ENCODE measurements around the gene LRRC3C.

The LRRC3C gene

DNA sequence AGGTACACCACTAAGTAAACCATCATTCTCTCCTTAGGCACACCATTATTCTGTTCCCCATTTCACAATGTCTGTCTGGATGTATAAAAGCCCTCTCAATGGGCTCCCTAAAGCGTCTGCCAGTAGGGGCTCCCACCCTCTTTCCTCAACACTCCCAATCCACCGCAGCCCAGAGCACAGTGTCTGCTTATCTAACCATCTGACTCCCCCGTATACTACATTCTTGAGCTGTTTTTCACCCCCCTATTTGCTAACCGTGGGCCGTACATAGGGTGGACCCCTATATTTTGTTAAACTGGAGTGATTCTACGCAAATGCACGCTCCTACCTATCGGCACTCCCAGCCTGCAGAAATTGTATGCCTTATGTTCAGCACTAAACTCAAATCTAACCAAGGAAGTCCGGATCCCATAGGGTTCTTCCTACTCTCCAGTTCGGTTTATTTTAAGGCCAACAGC is 52.4 kb downstream of the LRRC3C start:
- DNase-seq (ENCODE audit: low spot score) = no peak

DNA sequence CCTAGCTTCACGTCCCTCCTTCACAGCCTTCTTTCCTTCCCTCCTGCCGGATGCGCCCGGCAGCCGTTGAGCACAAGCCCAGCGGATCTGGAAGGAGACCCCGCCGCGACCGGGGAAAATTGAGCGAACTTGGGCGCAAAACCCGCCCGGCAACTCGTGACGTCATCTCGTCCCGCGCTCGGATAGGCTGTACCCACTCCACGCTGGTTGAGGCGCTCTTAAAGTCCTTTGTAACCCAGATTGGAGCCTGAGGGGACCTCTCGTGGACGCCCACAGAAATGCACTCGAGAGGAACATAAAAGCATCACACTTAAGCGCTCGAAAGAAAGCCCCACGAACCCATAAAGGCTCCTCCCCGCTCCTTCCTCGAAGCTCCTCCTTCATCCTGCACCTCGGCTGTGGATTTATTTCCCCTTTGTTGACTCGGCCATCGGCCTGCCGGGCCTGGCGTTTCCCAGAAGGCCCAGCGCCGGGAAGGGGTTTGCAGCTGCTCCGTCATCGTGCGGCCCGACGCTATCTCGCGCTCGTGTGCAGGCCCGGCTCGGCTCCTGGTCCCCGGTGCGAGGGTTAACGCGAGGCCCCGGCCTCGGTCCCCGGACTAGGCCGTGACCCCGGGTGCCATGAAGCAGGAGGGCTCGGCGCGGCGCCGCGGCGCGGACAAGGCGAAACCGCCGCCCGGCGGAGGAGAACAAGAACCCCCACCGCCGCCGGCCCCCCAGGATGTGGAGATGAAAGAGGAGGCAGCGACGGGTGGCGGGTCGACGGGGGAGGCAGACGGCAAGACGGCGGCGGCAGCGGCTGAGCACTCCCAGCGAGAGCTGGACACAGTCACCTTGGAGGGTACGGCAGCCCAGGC is 53.0 kb downstream of the LRRC3C start, which contains the start of gene PSMD3:
Gene PSMD3, plus strand, starts transcription at position 457 of the 856 bp plus-strand sequence. Its CDS starts 164 bp downstream, at position 621.
- peak; percentile 99 for DNase-seq (ENCODE audit: low spot score)

DNA sequence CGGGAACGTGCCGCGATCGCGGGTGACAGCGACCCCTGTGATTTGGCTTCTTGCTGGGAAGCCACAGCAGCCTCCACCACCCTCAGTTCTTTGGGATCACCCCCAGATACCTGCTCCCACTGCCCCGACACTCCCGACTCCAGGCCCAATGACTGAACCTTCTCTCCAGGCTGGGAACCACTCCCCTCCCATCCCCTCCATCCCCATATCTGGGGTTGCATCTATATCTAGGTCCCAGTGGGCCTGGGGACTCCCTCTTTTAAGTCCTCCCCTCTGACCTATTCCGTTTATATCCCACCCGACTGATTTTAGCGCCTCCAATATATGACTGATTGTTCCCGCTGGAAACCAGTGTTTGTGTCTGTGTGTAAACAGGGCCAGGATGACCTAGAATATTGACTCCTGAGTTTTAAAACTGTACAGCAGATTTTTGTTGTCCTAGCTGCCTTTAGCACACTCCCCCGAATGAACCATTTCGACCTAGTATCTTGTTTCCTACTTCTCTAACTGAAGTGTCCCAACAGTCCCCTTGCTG is 53.7 kb downstream of the LRRC3C start:
- no peak for DNase-seq (ENCODE audit: low spot score)

DNA sequence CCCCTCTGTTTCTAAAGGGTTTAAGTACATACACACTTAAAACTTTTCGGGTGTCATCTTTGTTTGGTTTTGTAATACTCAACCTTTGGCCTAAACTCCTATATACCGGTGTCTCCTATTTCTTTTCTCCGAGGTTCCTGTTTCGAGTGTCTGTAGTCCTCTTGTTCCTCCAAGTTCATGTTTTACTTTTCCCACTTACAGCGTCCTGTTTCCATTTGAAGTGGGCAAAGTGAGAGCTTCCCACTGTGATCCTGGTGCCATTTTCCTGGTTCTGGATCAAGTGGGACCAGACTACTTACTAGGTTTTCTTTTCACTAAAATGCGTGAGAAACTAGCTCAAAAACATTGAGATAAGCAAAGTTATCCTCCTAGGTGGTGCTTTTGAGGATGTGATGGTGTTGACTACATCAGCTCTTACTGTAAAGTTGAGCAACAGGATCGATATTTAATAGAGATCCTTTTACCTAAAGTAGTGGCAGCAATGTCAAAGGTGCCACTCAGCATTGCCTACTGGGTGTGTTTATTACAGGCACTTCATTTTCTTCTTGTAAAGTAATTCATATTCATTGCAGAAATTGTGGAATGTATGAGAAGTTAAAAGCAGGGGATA is 54.3 kb downstream of the LRRC3C start:
- DNase-seq (ENCODE audit: low spot score) = no peak

DNA sequence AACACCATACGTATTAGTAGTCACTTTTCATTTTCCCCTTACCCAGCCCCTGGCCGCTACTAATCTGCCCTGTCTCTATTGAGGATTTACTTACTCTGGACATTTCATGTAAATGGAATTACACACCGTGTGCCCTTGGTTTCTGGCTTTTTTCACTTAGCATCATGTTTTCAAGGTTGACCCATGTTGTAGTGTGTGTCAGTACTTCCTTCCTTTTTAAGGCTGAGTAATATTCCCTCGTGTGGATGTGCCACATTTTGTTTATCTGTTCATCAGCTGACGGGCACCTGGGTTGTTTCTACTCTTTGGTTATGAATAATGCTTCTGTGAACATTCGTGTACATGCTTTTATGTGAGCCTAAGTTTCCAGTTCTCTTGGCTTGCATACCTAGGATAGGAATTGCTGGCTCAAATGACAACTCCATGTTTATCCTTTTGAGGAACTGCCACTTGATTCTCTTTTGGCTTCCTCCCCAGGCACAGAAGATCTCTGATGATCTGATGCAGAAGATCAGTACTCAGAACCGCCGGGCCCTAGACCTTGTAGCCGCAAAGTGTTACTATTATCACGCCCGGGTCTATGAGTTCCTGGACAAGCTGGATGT is 60.8 kb downstream of the LRRC3C start:
- DNase-seq (ENCODE audit: low spot score) = no peak

DNA sequence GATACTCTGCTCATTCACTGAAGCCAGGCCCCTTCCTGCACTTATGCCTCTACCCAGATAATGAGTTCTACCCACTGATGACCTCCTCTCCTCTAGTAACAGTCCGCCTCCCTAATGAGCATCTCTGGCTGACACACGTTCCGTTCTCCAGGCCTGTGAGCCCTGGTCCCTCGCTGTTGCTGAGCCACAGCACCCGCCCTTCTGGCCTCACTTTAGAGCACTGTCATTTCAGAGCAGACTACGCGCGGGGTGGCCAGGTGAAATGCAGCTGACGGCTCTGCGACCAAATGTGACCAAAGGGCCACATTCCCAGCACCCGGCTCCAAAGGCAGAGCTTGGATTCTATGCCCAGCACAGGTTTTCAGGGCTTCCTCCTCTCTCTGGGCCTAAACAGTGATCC is 66.9 kb downstream of the LRRC3C start:
- no peak for DNase-seq (ENCODE audit: low spot score)
